HG02970 (cell line): ENCODE measurements around the gene SLC16A6.
A peak's percentile ranks its signal among the peaks of the same experiment; 100 is the strongest.
"Not testable (repeated sequence)": the region's sequence is repeated elsewhere in the genome, so short reads cannot be mapped to it uniquely, and the experiment has no call there.

Source experiments
- ATAC-seq: cut with Tn5 transposase; IDR thresholded peaks from one replicate; pipeline ENCODE4 v1.9.1; 2021; ENCODE audit warnings: mild to moderate bottlenecking, moderate library complexity, moderate number of reproducible peaks; ENCODE audit not compliant: unreplicated experiment, low FRiP score

Gene SLC16A6

DNA sequence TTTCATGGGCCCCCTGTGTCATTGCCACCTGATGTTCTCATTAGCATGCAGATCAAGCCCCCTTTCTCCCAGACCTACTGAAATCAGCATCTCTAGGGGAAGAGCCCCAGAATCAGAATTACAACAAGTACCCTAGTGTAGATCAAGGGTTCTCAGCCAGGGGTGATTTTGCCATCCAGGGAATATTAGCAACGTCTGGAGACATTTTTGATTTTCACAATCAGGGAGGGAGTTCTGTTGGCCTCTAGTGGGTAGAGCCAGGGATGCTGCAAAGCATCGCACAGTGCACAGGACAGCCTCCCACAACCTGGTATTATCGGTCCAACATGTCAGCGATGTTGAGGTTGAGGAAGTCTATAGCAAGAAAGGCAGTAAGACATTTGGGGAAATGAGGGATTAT is 35.8 kb downstream of the SLC16A6 start:
- no peak for ATAC-seq

GRCh38 chr17:68253426-68253825 is 37.5 kb downstream of the SLC16A6 start:
- ATAC-seq = not testable (repeated sequence)

GRCh38 chr17:68249354-68249765 is 41.6 kb downstream of the SLC16A6 start:
- no peak for ATAC-seq

DNA sequence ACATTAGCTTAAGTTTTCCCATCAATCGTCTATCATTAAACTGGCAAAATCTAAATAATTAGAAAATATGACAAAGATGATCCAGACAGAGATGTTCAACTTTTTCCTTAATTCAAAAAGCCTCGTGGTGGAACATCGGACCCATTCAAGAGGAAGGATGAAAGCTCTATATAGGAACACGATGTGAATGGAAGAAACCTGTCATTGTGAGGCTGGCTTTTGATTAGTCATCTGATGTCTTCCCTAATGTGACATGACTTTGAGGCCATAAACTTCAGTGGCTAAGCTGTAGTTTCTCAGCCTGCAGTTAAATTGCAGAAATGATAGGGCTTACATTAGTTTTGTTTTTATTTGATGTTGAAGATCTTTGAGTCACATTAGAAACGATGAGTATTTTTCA is 42.0 kb downstream of the SLC16A6 start:
- no peak for ATAC-seq

GRCh38 chr17:68248199-68248825 is 42.6 kb downstream of the SLC16A6 start:
- peak; percentile 22 for ATAC-seq

- ATAC-seq = peak; percentile 92
These were observed 43.3 kb downstream of the SLC16A6 start, which contains the start of gene AMZ2 for GRCh38 chr17:68247445-68248198. Gene AMZ2 (plus strand): TSS chr17:68248043. CDS start chr17:68250188, 2,145 bp downstream.

GRCh38 chr17:68246271-68247028 is 44.5 kb downstream of the SLC16A6 start:
- no peak for ATAC-seq

DNA sequence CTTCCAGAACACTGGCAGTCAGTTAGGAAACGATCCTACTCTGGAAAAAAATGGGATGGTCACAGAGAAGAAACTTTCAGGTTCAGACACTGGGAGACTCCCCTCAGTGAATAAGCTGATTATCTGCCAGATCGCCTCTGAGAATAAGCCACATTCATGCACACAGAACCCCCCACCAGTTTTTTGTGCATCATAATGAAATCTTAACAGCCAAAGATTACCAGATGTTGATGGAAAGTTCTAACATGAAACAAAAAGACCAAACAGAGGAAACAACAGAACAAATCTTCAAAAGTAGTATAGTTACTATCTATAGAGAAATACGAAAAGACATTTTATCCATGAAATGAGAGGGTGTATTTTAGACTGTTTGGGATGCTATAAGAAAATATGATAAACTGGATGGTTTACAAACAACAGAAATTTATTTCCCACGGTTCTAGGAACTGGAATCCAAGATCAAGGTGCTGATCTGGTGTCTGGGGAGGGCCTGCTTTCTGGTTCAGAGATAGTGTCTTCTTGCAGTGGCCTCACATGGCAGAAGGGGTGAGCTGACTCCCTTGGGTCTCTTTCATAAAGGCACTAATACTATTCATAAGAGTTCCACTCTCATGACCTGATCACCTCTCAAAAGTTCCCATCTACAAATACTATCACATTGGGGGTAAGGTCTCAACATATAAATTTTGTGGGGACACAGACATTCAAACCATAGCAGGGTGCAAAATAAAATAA is 51.1 kb downstream of the SLC16A6 start:
- no peak for ATAC-seq

DNA sequence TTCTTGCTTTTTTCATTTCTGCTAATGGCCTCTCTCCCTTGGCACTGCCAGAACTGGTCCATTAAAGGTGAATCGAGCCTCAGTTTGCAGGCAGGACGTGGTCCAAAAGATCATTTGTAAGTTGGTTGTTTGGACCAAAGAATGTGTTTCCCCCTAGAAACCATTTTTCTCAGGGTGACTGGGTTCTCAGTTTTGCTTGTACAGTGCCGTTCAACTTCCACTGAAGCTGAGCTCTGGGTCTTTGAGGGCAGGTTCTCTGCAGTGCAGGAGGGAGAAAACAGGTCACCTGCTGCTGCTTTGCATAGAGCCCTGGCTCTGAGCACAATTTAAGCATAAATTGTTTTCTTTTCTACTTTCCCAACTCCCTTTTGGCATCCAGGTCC is 52.1 kb downstream of the SLC16A6 start:
- ATAC-seq = no peak

GRCh38 chr17:68238164-68238870 is 52.6 kb downstream of the SLC16A6 start:
- peak; percentile 2 for ATAC-seq

DNA sequence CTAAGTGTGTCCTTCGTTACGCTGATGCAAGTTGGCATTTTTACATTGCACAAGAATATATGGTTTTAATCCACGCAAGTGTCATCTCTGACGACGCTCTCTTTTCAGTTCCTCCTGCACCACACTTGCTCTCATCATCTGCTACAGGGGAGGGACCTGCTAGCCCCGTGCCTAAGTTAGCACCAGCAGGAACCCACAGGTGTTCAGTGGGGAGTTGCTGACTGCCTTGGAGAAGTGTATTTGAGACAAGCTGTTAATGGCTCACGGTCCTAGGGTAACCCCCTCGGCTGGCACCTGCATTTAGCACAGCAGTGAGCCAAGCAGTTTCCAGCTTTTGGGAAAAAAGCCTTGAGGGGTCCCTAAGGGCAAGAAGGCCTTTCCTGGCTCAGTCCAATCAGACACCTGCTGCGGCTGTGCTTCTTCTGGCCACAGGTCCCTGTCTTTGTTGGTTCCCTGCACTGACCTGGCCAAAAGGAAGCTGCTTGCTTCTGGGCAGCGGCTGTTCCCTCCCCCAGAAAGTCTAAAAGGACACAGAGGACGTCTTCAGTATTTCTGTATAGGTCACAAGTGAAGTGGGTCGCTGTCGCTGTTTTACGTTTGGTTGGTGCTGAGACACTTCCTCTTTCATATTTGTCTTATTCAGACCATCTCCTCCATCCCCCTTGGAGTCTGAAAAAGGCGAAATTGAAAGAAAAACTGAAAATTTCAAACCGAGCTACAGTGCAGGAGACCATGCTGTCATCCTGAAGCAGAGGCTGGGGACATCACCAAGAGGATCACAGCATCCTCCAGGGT is 53.4 kb downstream of the SLC16A6 start:
- ATAC-seq = peak; percentile 68

GRCh38 chr17:68235336-68235791 is 55.6 kb downstream of the SLC16A6 start:
- not testable (repeated sequence) for ATAC-seq

DNA sequence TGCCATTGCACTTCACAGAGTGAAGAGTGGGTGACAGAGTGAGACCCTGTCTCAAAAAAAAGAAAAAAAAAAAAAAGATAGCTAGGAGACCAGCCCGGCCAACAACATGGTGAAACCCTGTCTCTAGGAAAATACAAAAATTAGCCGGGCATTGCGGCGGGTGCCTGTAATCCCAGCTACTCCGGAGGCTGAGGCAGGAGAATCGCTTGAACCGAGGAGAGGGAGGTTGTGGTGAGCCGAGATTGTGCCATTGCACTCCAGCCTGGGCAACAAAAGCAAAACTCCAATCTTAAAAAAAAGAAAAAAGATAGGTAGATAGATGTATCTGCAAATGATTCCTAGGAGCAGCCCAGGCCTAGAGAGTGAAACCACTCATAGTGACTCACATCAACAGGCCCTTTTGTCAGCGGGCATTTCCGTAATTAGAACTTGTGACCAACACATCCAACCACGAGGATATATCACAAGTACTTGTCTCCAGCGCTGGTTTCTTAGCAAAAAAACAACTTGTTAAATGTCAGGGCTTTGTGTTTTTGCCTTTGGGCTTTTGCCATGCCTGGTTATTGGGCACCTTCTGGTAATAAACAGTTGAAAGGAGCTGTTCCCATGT is 56.1 kb downstream of the SLC16A6 start:
- ATAC-seq = not testable (repeated sequence)

DNA sequence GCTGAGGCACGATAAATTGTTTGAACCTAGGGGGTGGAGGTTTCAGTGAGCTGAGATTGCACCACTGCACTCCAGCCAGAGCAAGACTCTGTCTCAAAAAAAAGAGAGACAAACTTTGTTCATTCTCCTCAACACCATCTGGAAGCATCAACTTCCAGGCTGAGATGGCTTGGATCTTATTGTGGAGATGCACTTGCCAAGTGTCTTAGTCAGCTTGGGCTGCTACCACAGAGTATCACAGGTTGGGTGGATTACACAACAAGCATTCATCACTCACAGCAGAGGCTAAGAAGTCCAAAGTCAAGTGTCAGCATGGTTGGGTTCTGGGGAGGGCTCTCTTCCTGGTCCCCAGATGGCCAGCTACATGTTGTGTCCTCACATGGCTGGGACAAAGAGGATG is 58.2 kb downstream of the SLC16A6 start:
- not testable (repeated sequence) for ATAC-seq

DNA sequence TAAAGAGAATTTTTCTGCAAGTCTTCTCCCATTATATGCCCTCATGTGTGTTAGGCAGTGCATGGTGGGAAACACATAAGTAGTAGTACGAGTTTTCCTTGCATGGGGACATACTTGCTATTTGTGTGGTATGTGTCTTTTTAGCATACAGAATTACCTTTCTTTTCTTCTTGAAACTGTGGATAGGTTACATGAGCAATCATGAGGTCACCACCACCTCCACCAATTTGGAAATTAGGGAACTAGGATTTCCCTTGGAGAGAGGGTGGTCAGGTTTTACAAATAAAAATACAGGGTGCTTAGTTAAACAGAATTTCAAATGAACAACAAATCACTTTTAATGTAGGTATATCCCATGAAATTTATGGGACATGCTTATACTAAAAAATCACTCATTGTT is 59.4 kb downstream of the SLC16A6 start:
- ATAC-seq = no peak

DNA sequence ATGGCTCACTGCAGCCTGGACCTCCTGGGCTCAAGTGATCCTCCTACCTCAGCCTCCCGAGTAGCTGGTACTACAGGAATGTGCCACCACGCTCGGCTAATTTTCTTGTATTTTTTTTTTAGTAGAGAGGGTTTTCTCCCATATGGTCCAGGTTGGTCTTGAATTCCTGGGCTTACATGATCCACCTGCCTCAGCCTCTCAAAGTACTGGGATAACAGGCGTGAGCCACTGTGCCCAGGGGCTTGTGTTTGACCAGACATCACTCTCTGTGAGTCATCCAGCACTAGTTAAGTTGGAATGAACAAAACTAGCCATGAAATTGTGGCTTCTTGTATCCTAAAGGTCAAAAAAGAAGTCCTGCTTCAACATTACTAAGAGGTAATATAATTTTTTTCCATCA is 59.8 kb downstream of the SLC16A6 start:
- ATAC-seq = not testable (repeated sequence)

- ATAC-seq = no peak
These were observed 61.3 kb downstream of the SLC16A6 start for GRCh38 chr17:68229619-68230018.

DNA sequence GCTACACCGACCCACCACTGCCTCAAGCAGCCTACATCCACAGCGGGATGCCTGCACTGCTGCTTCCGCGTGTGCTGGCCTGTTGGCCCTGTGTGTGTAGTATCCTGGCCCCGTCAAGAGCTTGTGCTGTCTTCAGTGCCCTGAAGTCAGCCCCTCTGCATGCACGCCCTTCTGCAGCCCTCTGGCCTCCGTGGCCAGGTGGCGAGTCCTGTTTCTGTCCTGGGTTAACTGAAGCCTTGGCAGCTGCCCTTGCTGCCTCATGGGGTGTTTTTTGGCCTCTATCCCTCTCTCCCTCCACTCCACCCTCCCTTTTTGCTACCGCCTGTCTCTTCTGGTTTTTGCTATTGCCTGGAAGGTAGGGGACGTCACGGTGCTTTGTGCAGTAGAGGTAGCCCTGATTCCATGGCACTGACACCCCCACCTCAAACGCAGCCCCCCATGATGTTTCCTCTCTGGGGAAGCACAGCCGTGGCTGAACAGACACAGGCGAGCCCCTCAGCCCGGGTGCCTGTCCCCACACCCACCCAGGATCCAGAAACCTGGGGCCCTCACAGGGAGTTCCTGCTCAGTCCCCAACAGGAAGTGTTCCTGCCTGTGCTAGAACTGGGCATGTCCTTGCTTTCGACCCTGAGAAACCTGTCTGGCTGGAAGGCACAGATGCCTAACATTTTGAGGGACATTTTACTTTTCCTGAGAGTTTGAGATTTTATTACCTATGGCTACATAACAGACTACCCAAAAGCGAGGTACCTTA is 61.9 kb downstream of the SLC16A6 start:
- no peak for ATAC-seq
